Endothelial cell of umbilical vein (primary cell): ENCODE data around the gene FRMD6. TPM values are rescaled to one million over a fixed set of nuclear protein-coding genes. Genes with fewer than 3 reads are reported as not detected.

Experiments
- BruUV-seq: library from RNA; stranded (reverse); fragments of 400-500 nt; replicated peaks from 2 replicates; lab custom pipeline; 2021; lab: Mats Ljungman, UMichigan
- CTCF ChIA-PET: fragments of 300-600, 350-600 bp; sonication (Branson Sonifier 250); formaldehyde crosslinking; loops from one replicate; lab custom pipeline; 2021; ENCODE audit warnings: antibody characterized with exemption, inconsistent platforms; lab: Charles Lee
- POLR2A ChIA-PET: fragments of 300-600, 350-600 bp; sonication (Branson Sonifier 250); formaldehyde crosslinking; loops from one replicate; lab custom pipeline; 2021; ENCODE audit warnings: antibody characterized with exemption, inconsistent platforms; lab: Charles Lee
- DNase-seq: peaks from one replicate; pipeline ENCODE4 v3.0.0-alpha.2; 2011; ENCODE audit warnings: low read depth, low spot score
- FAIRE-seq: peaks from 2 replicates; lab custom pipeline; 2011; peaks lifted over from hg19 to GRCh38; lab: Jason Lieb, UNC
- H2AFZ ChIP-seq: 2 replicates; pipeline ENCODE4 v1.6.0; 2012; ENCODE audit warnings: low read depth, low read length, control low read depth, inconsistent platforms
- H3K27ac ChIP-seq: 2 replicates; pipeline ENCODE4 v1.5.1; 2011; ENCODE audit warnings: low read depth, mild to moderate bottlenecking, control low read depth, low read length, moderate library complexity; ENCODE audit not compliant: insufficient read depth
- H3K27me3 ChIP-seq, 2 experiments: 2 replicates each; pipeline versions ENCODE4 v1.6.0 to v1.6.1; 2011; ENCODE audit warnings: low read length in 2 of 2, mixed read lengths in 1 of 2; ENCODE audit not compliant: control insufficient read depth in 2 of 2, insufficient read depth in 2 of 2
- H3K36me3 ChIP-seq, 2 experiments: 2 replicates in 1 of 2; 3 replicates in 1 of 2; pipeline ENCODE4 v1.5.1; 2011; ENCODE audit warnings: low read length in 2 of 2, mild to moderate bottlenecking in 1 of 2, moderate library complexity in 1 of 2; ENCODE audit not compliant: control insufficient read depth in 2 of 2, insufficient read depth in 2 of 2; ENCODE audit errors: extremely low read depth in 1 of 2
- H3K4me1 ChIP-seq: 3 replicates; pipeline ENCODE4 v1.5.1; 2011; ENCODE audit warnings: mild to moderate bottlenecking, low read length; ENCODE audit not compliant: control insufficient read depth, insufficient read depth; ENCODE audit errors: extremely low read depth
- H3K4me2 ChIP-seq: 2 replicates; pipeline ENCODE4 v1.6.1; 2011; ENCODE audit warnings: low read length, control low read depth, mixed read lengths; ENCODE audit not compliant: insufficient read depth
- H3K4me3 ChIP-seq, 3 experiments: fragments of 200-600 bp in 1 of 3; sonication (generic), shearing (Covaris generic) in 1 of 3; replicated peaks in 1 of 3; 2 replicates each; pipeline ENCODE4 v1.5.1; 2011 to 2016; ENCODE audit warnings: control low read depth in 3 of 3, low read length in 3 of 3, mild to moderate bottlenecking in 2 of 3, inconsistent platforms in 1 of 3, low read depth in 1 of 3, moderate library complexity in 1 of 3; ENCODE audit not compliant: insufficient read depth in 1 of 3
- H3K79me2 ChIP-seq: 2 replicates; pipeline ENCODE4 v1.6.0; 2012; ENCODE audit warnings: low read length, inconsistent platforms; ENCODE audit not compliant: control insufficient read depth, insufficient read depth
- H3K9ac ChIP-seq: replicated peaks from 2 replicates; pipeline ENCODE3; 2011; ENCODE audit warnings: low read length, control low read depth; ENCODE audit not compliant: insufficient read depth; ENCODE audit errors: extremely low read depth
- H3K9me1 ChIP-seq: replicated peaks from 3 replicates; pipeline ENCODE4 v1.6.0; 2011; ENCODE audit warnings: mild to moderate bottlenecking, low read length; ENCODE audit not compliant: control insufficient read depth, insufficient read depth; ENCODE audit errors: extremely low read depth
- H3K9me3 ChIP-seq: replicated peaks from 2 replicates; pipeline ENCODE4 v1.5.1; 2012; ENCODE audit warnings: low read length, inconsistent platforms; ENCODE audit not compliant: control insufficient read depth, insufficient read depth
- H4K20me1 ChIP-seq: replicated peaks from 2 replicates; pipeline ENCODE3; 2011; ENCODE audit warnings: mild to moderate bottlenecking, low read length; ENCODE audit not compliant: control insufficient read depth, insufficient read depth; ENCODE audit errors: extremely low read depth
- EZH2 ChIP-seq: IDR thresholded peaks from 2 replicates; pipeline ENCODE4 v1.6.1; 2012; ENCODE audit warnings: borderline replicate concordance, low read depth, mild to moderate bottlenecking, moderate library complexity, low read length, inconsistent platforms; ENCODE audit not compliant: severe bottlenecking
- FOS ChIP-seq: IDR thresholded peaks from 2 replicates; pipeline ENCODE4 v1.6.1; 2011; ENCODE audit warnings: mild to moderate bottlenecking, low read length, moderate library complexity, borderline replicate concordance; ENCODE audit not compliant: insufficient read depth
- GATA2 ChIP-seq: IDR thresholded peaks from 2 replicates; pipeline ENCODE4 v1.7.0; 2011; ENCODE audit warnings: low read depth, mild to moderate bottlenecking, moderate library complexity, mixed read lengths, low read length; ENCODE audit not compliant: insufficient read length, insufficient read depth
- JUN ChIP-seq: IDR thresholded peaks from 2 replicates; pipeline ENCODE4 v1.6.1; 2011; ENCODE audit warnings: borderline replicate concordance, low read depth; ENCODE audit not compliant: insufficient read length, insufficient read depth
- MAX ChIP-seq: IDR thresholded peaks from 2 replicates; pipeline ENCODE4 v1.6.1; 2011; ENCODE audit not compliant: insufficient read depth, insufficient read length
- MYC ChIP-seq: IDR thresholded peaks from one replicate; pipeline ENCODE4 v1.6.1; 2011; ENCODE audit warnings: mild to moderate bottlenecking, low read depth, low read length
- POLR2A ChIP-seq: IDR thresholded peaks from 2 replicates; pipeline ENCODE4 v1.6.1; 2012; ENCODE audit warnings: low read depth, mild to moderate bottlenecking, control low read depth, low read length
- POLR2AphosphoS5 ChIP-seq: IDR thresholded peaks from 2 replicates; pipeline ENCODE4 v1.6.1; 2012; ENCODE audit warnings: low read depth, mild to moderate bottlenecking, control low read depth, low read length, moderate library complexity; ENCODE audit not compliant: insufficient read depth
- dilution Hi-C: fragments of 300-500 bp; cut with MboI; formaldehyde crosslinking; loops from one replicate; pipeline ENCODE4 v1.15.0; 2019; ENCODE audit warnings: low sequenced_read_pairs; ENCODE audit not compliant: extremely low pct_ligation_motif_present
- intact Hi-C: fragments of 100-400 bp; cut with micrococcal nuclease; formaldehyde crosslinking; loops from one replicate; pipeline ENCODE4 v1.10.0; 2022
- polyA plus RNA-seq, 4 experiments: library from polyadenylated mRNA; depleted of rRNA in 3 of 4; stranded (reverse) in 3 of 4; unstranded in 1 of 4; fragments of >200 nt; gene quantifications; 2 replicates each; pipeline versions ENCODE4 v1.2.1 to v1.2.3, GENCODE V29; 2011 to 2012; ENCODE audit warnings: missing spikeins in 1 of 4
- total RNA-seq: library from RNA; stranded (reverse); gene quantifications from 2 replicates; pipeline ENCODE4 v1.2.3, GENCODE V29; 2021

Gene FRMD6
- total and polyA plus RNA-seq, 2 donors (not counting 3 experiments of a cell fraction or from before 2014, with no cell fraction given): 69.0 to 97.1 TPM

GRCh38 chr14:51715742-51716141 is 64.0 kb downstream of the FRMD6 start:
- Histone ChIP-seq H3K4me1 (peaks cover 2% of the 10 kb centered on the region), H3K27ac (no peak overlapping the region), H3K9me3 (no peaks in the 10 kb centered on the region), H4K20me1 (no peaks in the 10 kb centered on the region), H3K79me2 (no peaks in the 10 kb centered on the region), H3K4me3 (no peak overlapping the region), H3K4me2 (no peak overlapping the region), H3K9ac (no peak overlapping the region), H2AFZ (no peak overlapping the region), H3K9me1 (no peaks in the 10 kb centered on the region), H3K27me3 (no peaks in the 10 kb centered on the region), H3K36me3 (peaks cover 38 to 58% of the 10 kb centered on the region in 2 experiments)
- no peak for TF ChIP-seq JUN
- TF ChIP-seq FOS: no peak
- no peak for TF ChIP-seq EZH2
- TF ChIP-seq POLR2A: no peak
- TF ChIP-seq POLR2AphosphoS5: no peak
- TF ChIP-seq MYC: no peak
- POLR2A ChIA-PET: no interaction called here
- DNase-seq: no peak
- intact Hi-C loops: loop anchor here (5.0 kb wide), 1 partner anchor 433 kb away; no protein-coding TSS in a partner anchor
- dilution Hi-C loops: no loop called here
- no peak for FAIRE-seq
- BruUV-seq: no TSS peak
- CTCF ChIA-PET: interaction anchor here (1.6 kb wide), 1 partner anchor 10 kb away, joined by 4 read pairs; no protein-coding TSS in a partner anchor

GRCh38 chr14:51716610-51717009 is 64.9 kb downstream of the FRMD6 start:
- FAIRE-seq (no peak), DNase-seq (no peak)
- no peaks in the 10 kb centered on the region for H3K27me3 ChIP-seq
- no peak overlapping the region for H3K4me3 ChIP-seq
- ChIA-PET CTCF (no interaction called here), POLR2A (no interaction called here)
- no peaks in the 10 kb centered on the region for H3K79me2 ChIP-seq
- H3K9me1 ChIP-seq: no peaks in the 10 kb centered on the region
- intact Hi-C loops: loop anchor here (5.0 kb wide), 1 partner anchor 434 kb away; no protein-coding TSS in a partner anchor
- no TSS peak for BruUV-seq
- peaks cover 2% of the 10 kb centered on the region for H3K4me1 ChIP-seq
- dilution Hi-C loops: no loop called here
- peaks cover 40 to 56% of the 10 kb centered on the region in 2 experiments for H3K36me3 ChIP-seq
- no peak overlapping the region for H3K4me2 ChIP-seq
- H3K9ac ChIP-seq: no peak overlapping the region
- TF ChIP-seq MAX (no peak), GATA2 (no peak), FOS (peak; percentile 56), POLR2AphosphoS5 (no peak), JUN (no peak)
- H3K9me3 ChIP-seq: no peaks in the 10 kb centered on the region
- H3K27ac ChIP-seq: no peak overlapping the region
- H4K20me1 ChIP-seq: no peaks in the 10 kb centered on the region
- H2AFZ ChIP-seq: no peak overlapping the region
